Measurements from ENCODE around the gene BDKRB2. TPM values are rescaled to one million over a fixed set of nuclear protein-coding genes. Genes with fewer than 3 reads are reported as not detected.

The BDKRB2 gene
- total and polyA plus RNA-seq, 2 of the 8 experiments (the other 6 are each of a cell fraction or from before 2014, with no cell fraction given): 0.13 to 0.21 TPM

- TF ChIP-seq CHD7 (IDR thresholded peaks at IDR 0.05; ENCODE audit: insufficient replicate concordance, low read length) (no peak), CBX5 (IDR thresholded peaks at IDR 0.05; ENCODE audit: low read depth, low read length) (no peak), KDM1A (IDR thresholded peaks at IDR 0.05; ENCODE audit: borderline replicate concordance, low read length) (no peak), GABPA (IDR thresholded peaks at IDR 0.05; ENCODE audit: borderline replicate concordance, insufficient read depth, low read length) (no peak), SIRT6 (IDR thresholded peaks at IDR 0.05; ENCODE audit: low read length) (no peak), RXRA (IDR thresholded peaks at IDR 0.05; ENCODE audit: insufficient read depth, low read depth, low read length) (no peak), RNF2 (IDR thresholded peaks at IDR 0.05; ENCODE audit: borderline replicate concordance, low read depth, low read length, missing control alignments, poor library complexity, severe bottlenecking) (no peak), EZH2 (IDR thresholded peaks at IDR 0.05; ENCODE audit: low read depth, low read length, severe bottlenecking) (no peak), TEAD4 (IDR thresholded peaks at IDR 0.05; ENCODE audit: low read depth, low read length) (no peak)
Observed at GRCh38 chr14:96268431-96269358, 64.1 kb downstream of the BDKRB2 start (continued).

Data from H1 (cell line).